GM18505 (cell line): ENCODE data around the gene ACADSB.
A peak's percentile ranks its signal among the peaks of the same experiment; 100 is the strongest.

Source experiments
- ATAC-seq: cut with Tn5 transposase; IDR thresholded peaks from one replicate; pipeline ENCODE4 v1.9.1; 2021; ENCODE audit not compliant: unreplicated experiment
- POLR2A ChIP-seq: IDR thresholded peaks from 4 replicates; pipeline ENCODE4 v1.6.1; 2011; ENCODE audit warnings: borderline replicate concordance; ENCODE audit not compliant: insufficient read depth, insufficient read length; ENCODE audit errors: extremely low read depth

Gene ACADSB

GRCh38 chr10:122992031-122992585 is 16.7 kb upstream of the ACADSB start:
- ATAC-seq: no peak
- TF ChIP-seq POLR2A: no peak

- TF ChIP-seq POLR2A: no peak
- no peak for ATAC-seq
These were observed 14.9 kb upstream of the ACADSB start for GRCh38 chr10:122993797-122994336.

GRCh38 chr10:122995936-122996335 is 12.9 kb upstream of the ACADSB start:
- TF ChIP-seq POLR2A: no peak
- no peak for ATAC-seq

GRCh38 chr10:122997864-122998263 is 10.9 kb upstream of the ACADSB start:
- no peak for ATAC-seq
- no peak for TF ChIP-seq POLR2A

GRCh38 chr10:122998360-122998917 is 10.4 kb upstream of the ACADSB start:
- ATAC-seq: no peak
- no peak for TF ChIP-seq POLR2A

GRCh38 chr10:122998934-122999333 is 9.9 kb upstream of the ACADSB start:
- ATAC-seq: no peak
- TF ChIP-seq POLR2A: no peak

GRCh38 chr10:122999347-122999746 is 9.5 kb upstream of the ACADSB start:
- ATAC-seq: no peak
- no peak for TF ChIP-seq POLR2A

GRCh38 chr10:123000155-123000554 is 8.7 kb upstream of the ACADSB start:
- TF ChIP-seq POLR2A: no peak
- ATAC-seq: no peak

GRCh38 chr10:123001370-123001769 is 7.4 kb upstream of the ACADSB start:
- TF ChIP-seq POLR2A: no peak
- no peak for ATAC-seq

- ATAC-seq: no peak
- TF ChIP-seq POLR2A: no peak
These were observed 4.5 kb upstream of the ACADSB start for GRCh38 chr10:123004298-123004697.

GRCh38 chr10:123007558-123008354 is 1.1 kb upstream of the ACADSB start:
- no peak for TF ChIP-seq POLR2A
- no peak for ATAC-seq

GRCh38 chr10:123009105-123009820 is 457 bp downstream of the ACADSB start:
- peak; percentile 6 for ATAC-seq

GRCh38 chr10:123011987-123012386 is 3.2 kb downstream of the ACADSB start:
- no peak for ATAC-seq
- TF ChIP-seq POLR2A: no peak

More at GRCh38 chr10:123009105-123009820, 457 bp downstream of the ACADSB start:
- no peak for TF ChIP-seq POLR2A

- no peak for ATAC-seq
- TF ChIP-seq POLR2A: no peak
These were observed 4.9 kb downstream of the ACADSB start for GRCh38 chr10:123013456-123014419.
